HG03378 (cell line): Measurements from ENCODE around the gene ALG12.

Experiments
- ATAC-seq: cut with Tn5 transposase; IDR thresholded peaks from one replicate; pipeline ENCODE4 v1.9.1; 2021; ENCODE audit warnings: mild to moderate bottlenecking, moderate library complexity; ENCODE audit not compliant: unreplicated experiment

The ALG12 gene

GRCh38 chr22:49892226-49892899, 25.9 kb downstream of the ALG12 start:
- no peak for ATAC-seq

DNA sequence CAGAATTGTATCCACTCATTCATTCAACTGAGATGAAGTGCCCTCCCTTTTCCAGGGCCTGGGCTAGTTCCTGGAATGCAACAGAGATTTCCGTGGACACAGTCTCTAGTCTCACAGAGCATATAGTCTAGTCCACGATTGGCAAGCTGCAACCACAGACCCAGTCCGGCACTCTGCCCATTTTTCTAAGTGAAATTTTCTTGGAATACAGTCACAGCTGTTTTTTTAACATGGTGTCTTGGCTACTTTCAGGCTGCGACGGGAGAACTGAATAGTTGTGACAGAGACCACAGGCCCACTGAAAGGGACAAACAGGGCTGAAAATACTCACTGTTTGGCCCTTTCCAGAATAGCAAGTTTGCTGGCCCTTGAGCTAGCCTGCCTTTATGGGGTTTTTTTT, 29.2 kb downstream of the ALG12 start:
- ATAC-seq = no peak

DNA sequence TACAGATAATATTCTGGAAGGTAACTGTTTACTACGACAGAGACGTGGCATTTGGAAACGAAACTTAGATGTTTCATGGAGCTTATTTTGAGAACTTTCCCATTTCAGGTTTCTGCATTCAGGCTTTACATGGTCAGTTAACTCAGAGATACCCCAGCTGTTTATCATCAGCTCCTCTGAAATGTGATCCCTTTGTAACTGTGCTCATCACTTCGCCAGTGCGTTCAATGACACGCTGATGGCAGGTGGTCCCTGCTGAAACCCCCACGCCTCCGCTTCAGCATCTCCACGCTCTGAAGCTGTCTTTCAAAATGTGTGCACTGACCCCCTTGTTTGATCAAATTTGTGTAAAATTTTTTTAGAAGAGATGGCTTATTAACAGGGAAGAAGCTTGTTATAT, 30.5 kb downstream of the ALG12 start:
- no peak for ATAC-seq

DNA sequence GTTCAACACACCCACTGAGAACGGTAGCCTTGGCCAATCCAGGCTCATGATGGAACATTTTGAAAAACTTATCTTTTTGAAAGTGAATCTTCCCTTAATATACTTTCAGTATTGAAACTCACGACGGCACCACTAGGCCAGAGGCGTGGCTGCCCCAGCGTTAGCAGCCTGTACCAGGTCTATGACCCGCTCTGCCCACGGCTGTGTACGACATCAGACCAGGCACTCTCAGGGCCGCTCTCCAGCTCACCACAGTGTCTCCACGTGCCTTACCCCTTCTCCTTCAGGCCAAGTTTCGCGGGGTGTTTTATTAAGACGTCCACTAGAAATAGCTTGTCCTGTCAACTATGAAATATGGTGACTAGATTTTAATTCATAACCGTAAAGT, 31.2 kb downstream of the ALG12 start:
- ATAC-seq = no peak

GRCh38 chr22:49886346-49887063, 31.7 kb downstream of the ALG12 start:
- no peak for ATAC-seq

- no peak for ATAC-seq
Measured at GRCh38 chr22:49885881-49886280, 32.4 kb downstream of the ALG12 start.

GRCh38 chr22:49885281-49885680, 33.0 kb downstream of the ALG12 start:
- ATAC-seq = no peak

GRCh38 chr22:49884503-49885260, 33.6 kb downstream of the ALG12 start:
- no peak for ATAC-seq

DNA sequence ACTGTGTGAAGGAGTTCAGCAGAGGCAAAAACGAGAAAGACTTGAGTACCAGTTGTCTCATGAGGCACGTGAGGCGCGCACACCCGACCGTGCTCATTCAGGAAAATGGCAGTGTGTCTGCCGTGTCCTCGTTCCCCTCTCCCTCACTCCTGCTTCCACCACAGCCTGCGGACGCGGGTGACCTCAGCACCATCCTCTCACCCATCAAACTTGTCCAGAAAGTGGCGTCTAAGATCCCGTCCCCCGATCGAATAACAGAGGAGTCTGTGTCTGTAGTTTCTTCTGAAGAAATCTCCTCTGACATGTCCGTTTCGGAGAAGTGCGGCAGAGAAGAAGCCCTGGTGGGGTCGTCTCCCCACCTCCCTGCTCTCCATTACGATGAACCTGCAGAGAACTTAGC, 34.2 kb downstream of the ALG12 start:
- ATAC-seq = no peak

- no peak for ATAC-seq
Measured at GRCh38 chr22:49883294-49883640, 35.0 kb downstream of the ALG12 start.

DNA sequence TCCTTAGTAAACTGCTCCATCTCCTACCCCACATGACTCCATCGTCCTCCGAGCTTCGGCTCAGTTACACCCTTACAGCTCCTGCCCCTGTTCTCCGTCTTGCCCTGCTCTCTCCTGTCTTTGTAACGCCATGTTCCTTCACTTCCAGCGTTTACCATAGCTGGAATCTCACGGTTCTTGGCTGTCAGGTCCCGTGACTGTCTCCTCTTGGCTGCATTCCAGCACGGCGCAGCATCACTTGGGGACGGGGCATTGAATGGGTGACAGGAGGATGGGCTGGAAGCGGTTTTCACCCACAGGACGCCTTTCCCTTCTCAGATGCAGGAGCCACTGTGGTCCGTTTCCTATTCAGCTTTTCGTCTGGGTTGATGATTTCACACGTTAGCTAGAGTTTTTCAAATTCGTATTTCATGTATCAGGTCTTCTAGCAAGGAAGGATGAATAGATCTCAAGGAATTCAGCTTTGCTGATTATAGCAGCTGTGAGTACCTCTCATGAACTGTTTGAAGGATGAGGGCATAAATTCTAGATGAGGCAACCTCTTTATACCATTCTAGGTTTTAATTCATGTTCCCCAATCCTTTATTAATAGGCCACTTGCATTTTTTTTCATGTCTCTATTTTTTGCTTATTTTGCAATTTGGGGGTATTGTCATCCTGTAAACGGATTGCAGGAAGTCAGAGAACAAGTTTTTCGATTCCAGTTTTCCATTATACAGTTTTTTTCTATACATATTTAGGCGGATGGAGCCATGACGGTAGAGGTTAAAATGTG, 35.5 kb downstream of the ALG12 start:
- ATAC-seq = no peak

GRCh38 chr22:49881856-49882255, 36.4 kb downstream of the ALG12 start:
- ATAC-seq = no peak

GRCh38 chr22:49880281-49880680, 38.0 kb downstream of the ALG12 start:
- ATAC-seq = no peak

GRCh38 chr22:49879871-49880270, 38.4 kb downstream of the ALG12 start:
- no peak for ATAC-seq

DNA sequence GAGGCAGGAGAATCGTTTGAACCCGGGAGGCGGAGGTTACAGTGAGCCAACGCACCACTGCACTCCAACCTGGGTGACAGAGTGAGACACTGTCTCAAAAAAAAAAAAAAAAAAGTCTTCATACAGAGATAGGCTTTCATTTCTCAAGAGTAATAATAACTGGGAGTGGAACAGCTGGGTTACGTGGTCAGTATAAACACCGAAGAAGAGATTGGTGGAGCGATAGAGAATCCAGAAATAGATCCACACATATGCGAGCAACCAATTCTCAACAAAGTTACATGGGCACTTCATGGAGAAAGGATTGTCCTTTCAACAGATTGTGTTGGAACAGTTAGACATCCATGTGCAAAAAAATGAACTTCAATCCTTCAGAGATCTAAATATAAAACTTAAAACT, 40.0 kb downstream of the ALG12 start:
- no peak for ATAC-seq

- ATAC-seq = no peak
Measured at GRCh38 chr22:49877642-49878041, 40.6 kb downstream of the ALG12 start.

GRCh38 chr22:49873228-49873940, 44.9 kb downstream of the ALG12 start:
- no peak for ATAC-seq

GRCh38 chr22:49872347-49872746, 45.9 kb downstream of the ALG12 start:
- ATAC-seq = no peak

DNA sequence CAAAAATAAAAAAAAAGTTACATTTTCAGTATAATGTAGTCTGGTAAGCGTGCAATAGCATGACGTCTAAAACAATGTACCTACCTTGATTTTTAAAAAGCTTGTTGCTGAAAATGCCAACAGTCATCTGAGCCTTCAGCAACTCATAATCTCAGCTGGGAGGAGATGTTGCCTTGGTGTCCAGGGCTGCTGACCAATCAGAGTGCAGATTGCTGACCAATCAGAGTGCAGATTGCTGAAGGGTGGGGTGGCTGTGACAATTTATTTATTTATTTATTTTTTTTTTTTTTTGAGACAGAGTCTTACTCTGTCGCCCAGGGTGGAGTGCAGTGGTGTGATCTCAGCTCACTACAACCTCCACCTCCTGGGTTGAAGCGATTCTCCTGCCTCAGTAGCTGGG, 46.8 kb downstream of the ALG12 start:
- no peak for ATAC-seq

DNA sequence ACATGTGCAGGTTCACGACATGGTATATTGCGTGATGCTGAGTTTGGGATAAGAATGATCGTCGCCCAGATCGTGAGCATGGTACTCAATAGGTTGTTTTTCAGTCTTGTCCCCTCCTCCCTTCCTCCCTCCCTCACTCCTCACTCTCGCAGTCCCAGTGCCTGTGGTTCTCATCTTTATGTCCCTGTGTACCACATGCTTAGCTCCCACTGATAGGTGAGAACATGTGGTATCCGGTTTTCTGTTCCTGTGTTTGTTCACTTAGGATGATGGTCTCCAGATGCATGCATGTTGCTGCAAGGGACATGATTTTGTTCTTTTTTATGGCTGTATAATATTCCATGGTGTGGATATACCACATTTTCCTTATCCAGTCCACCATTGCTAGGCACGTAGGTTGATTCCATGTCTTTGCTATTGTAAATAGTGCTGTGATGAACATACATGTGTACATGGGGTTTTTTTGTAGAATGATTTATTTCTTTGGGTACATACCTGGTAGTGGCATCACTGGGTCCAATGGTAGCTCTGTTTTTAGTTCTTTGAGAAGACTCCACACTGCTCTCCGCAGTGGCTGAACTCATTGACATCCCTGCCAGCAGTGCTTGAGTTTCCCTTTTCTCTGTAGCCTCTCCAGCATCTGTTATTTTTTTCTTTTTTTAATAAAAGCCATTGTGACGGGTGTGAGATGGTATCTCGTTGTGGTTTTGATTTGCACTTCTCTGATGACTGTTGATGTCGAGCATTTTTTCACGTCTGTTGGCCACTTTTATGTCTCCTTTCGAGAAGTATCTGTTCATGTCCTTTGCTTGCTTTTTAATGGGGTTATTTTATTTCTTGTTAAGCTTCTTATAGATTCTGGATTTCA, 48.2 kb downstream of the ALG12 start:
- no peak for ATAC-seq
